Eye (tissue), 1 donor: ENCODE results near the gene NAA50.

Source experiments
- DNase-seq: peaks from one replicate; pipeline ENCODE4 v3.0.0-alpha.2; 2015

The NAA50 gene

GRCh38 chr3:113684271-113684819 is 61.7 kb downstream of the NAA50 start:
- no peak for DNase-seq

GRCh38 chr3:113678773-113679172 is 67.3 kb downstream of the NAA50 start:
- DNase-seq, result no peak

GRCh38 chr3:113677737-113678136 is 68.3 kb downstream of the NAA50 start:
- no peak for DNase-seq

- DNase-seq, result no peak
These were observed 69.8 kb downstream of the NAA50 start for GRCh38 chr3:113676261-113676660.

- no peak for DNase-seq
These were observed 72.5 kb downstream of the NAA50 start for GRCh38 chr3:113673593-113673992.

GRCh38 chr3:113668015-113668414 is 78.0 kb downstream of the NAA50 start:
- DNase-seq, result peak; percentile 40
